ENCODE results near the gene TSEN2.
"Not testable (repeated sequence)": the region's sequence is repeated elsewhere in the genome, so short reads cannot be mapped to it uniquely, and the experiment has no call there.

TSEN2 gene

GRCh38 chr3:12452361-12453330 is 31.6 kb upstream of the TSEN2 start:
- no peak for DNase-seq

- DNase-seq, result no peak
These were observed 30.0 kb upstream of the TSEN2 start for GRCh38 chr3:12454076-12454815.

- DNase-seq, result no peak
These were observed 29.5 kb upstream of the TSEN2 start for GRCh38 chr3:12454816-12455121.

- no peak for DNase-seq
These were observed 28.5 kb upstream of the TSEN2 start for GRCh38 chr3:12455740-12456139.

GRCh38 chr3:12456441-12456840 is 27.8 kb upstream of the TSEN2 start:
- no peak for DNase-seq

- DNase-seq, result not testable (repeated sequence)
These were observed 26.9 kb upstream of the TSEN2 start for GRCh38 chr3:12457380-12457779.

- no peak for DNase-seq
These were observed 25.4 kb upstream of the TSEN2 start for GRCh38 chr3:12458901-12459300.

- DNase-seq, result no peak
These were observed 24.2 kb upstream of the TSEN2 start for GRCh38 chr3:12460127-12460526.

- no peak for DNase-seq
These were observed 23.1 kb upstream of the TSEN2 start for GRCh38 chr3:12461097-12461649.

GRCh38 chr3:12462159-12462947 is 21.9 kb upstream of the TSEN2 start:
- DNase-seq, result no peak

GRCh38 chr3:12463686-12464085 is 20.6 kb upstream of the TSEN2 start:
- DNase-seq, result no peak

- DNase-seq, result no peak
These were observed 20.1 kb upstream of the TSEN2 start for GRCh38 chr3:12464181-12464580.

- DNase-seq, result no peak
These were observed 19.0 kb upstream of the TSEN2 start for GRCh38 chr3:12465151-12465835.

- no peak for DNase-seq
These were observed 18.4 kb upstream of the TSEN2 start for GRCh38 chr3:12465836-12466225.

- DNase-seq, result no peak
These were observed 16.5 kb upstream of the TSEN2 start for GRCh38 chr3:12467746-12468145.

GRCh38 chr3:12468276-12468675 is 16.0 kb upstream of the TSEN2 start:
- no peak for DNase-seq

- no peak for DNase-seq
These were observed 15.5 kb upstream of the TSEN2 start for GRCh38 chr3:12468757-12469156.

GRCh38 chr3:12469222-12469621 is 15.1 kb upstream of the TSEN2 start:
- not testable (repeated sequence) for DNase-seq

- no peak for DNase-seq
These were observed 14.2 kb upstream of the TSEN2 start for GRCh38 chr3:12470111-12470510.

- DNase-seq, result no peak
These were observed 13.6 kb upstream of the TSEN2 start for GRCh38 chr3:12470680-12471079.

- no peak for DNase-seq
These were observed 13.0 kb upstream of the TSEN2 start for GRCh38 chr3:12471241-12471640.

- DNase-seq, result no peak
These were observed 12.2 kb upstream of the TSEN2 start for GRCh38 chr3:12472000-12472610.
